Tibial artery (tissue), 4 donors: ENCODE measurements around the gene STON2.
A peak's percentile ranks its signal among the peaks of the same experiment; 100 is the strongest.
"Not testable (repeated sequence)": the region's sequence is repeated elsewhere in the genome, so short reads cannot be mapped to it uniquely, and the experiment has no call there.

Source experiments
- DNase-seq, 2 donors: peaks; one replicate each; pipeline ENCODE4 v3.0.0-alpha.2; 2019
- H3K27ac ChIP-seq, 2 donors: fragments of 200-600 bp; sonication (generic) in 1 of 2; 1 replicate in 1 of 2; 2 replicates in 1 of 2; pipeline ENCODE4 v1.5.1; 2018 to 2019; ENCODE audit warnings: mild to moderate bottlenecking in 1 of 2
- H3K27me3 ChIP-seq, 2 donors: fragments of 200-600 bp; sonication (generic) in 1 of 2; one replicate each; pipeline versions ENCODE4 v1.5.1 to v1.6.0; 2016 to 2019
- H3K36me3 ChIP-seq, 3 donors: fragments of 200-600 bp; sonication (generic) in 2 of 3; one replicate each; pipeline ENCODE4 v1.5.1; 2016 to 2019; ENCODE audit warnings: mild to moderate bottlenecking in 2 of 3
- H3K4me1 ChIP-seq, 4 donors: fragments of 200-600 bp; sonication (generic) in 2 of 4; 1 replicate in 3 of 4; 2 replicates in 1 of 4; pipeline ENCODE4 v1.5.1; 2016 to 2019
- H3K4me3 ChIP-seq, 2 donors: fragments of 200-600 bp; sonication (generic) in 1 of 2; 1 replicate in 1 of 2; 2 replicates in 1 of 2; pipeline ENCODE4 v1.5.1; 2018 to 2019; ENCODE audit warnings: mild to moderate bottlenecking in 2 of 2
- H3K9me3 ChIP-seq, 3 donors: fragments of 200-600 bp; sonication (generic) in 1 of 3; one replicate each; pipeline ENCODE4 v1.5.1; 2016 to 2019
- intact Hi-C: fragments of 100-400 bp; cut with DNase I; formaldehyde crosslinking; loops from one replicate; pipeline ENCODE4 v1.15.0; 2023; ENCODE audit warnings: low total_unique reads
- TF ChIP-seq, protein P1 (sequence below), 2 experiments: fragments of 200-600 bp in 1 of 2; fragments of 450-650 bp in 1 of 2; IDR thresholded peaks; one replicate each; pipeline ENCODE4 v1.5.1; 2017 to 2019; ENCODE audit warnings: antibody characterized with exemption in 2 of 2, mild to moderate bottlenecking in 1 of 2, moderate library complexity in 1 of 2

STON2 gene

DNA sequence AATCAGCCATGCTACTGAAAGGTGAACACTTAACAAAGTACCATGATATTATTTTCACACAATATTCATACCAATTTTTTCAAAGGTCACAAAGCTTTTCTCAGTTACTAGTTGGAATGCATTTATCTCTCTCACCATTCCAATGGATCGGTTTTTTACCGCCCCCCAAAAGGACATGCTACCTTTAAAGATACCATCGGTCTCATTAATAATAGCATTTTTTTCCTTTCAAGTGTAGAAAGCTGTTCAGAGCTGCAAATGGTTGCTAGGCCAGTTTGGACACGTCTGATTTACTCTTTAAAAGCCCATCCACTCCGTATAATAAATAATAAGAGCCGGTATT is 34.9 kb upstream of the STON2 start:
- H3K9me3 ChIP-seq = no peaks in the 10 kb centered on the region
- intact Hi-C loops = no loop called here
- H3K27ac ChIP-seq = no peak overlapping the region
- TF ChIP-seq, protein P1, sequence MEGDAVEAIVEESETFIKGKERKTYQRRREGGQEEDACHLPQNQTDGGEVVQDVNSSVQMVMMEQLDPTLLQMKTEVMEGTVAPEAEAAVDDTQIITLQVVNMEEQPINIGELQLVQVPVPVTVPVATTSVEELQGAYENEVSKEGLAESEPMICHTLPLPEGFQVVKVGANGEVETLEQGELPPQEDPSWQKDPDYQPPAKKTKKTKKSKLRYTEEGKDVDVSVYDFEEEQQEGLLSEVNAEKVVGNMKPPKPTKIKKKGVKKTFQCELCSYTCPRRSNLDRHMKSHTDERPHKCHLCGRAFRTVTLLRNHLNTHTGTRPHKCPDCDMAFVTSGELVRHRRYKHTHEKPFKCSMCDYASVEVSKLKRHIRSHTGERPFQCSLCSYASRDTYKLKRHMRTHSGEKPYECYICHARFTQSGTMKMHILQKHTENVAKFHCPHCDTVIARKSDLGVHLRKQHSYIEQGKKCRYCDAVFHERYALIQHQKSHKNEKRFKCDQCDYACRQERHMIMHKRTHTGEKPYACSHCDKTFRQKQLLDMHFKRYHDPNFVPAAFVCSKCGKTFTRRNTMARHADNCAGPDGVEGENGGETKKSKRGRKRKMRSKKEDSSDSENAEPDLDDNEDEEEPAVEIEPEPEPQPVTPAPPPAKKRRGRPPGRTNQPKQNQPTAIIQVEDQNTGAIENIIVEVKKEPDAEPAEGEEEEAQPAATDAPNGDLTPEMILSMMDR (IDR thresholded peaks at IDR 0.05) = no peak
- no peak for DNase-seq
- peaks cover 0 to 20% (median 14%) of the 10 kb centered on the region in 4 donors for H3K4me1 ChIP-seq
- H3K27me3 ChIP-seq = peaks cover 0 to 43% of the 10 kb centered on the region in 2 donors
- peak overlapping the region; percentile 48 to 56 for H3K4me3 ChIP-seq
- no peaks in the 10 kb centered on the region for H3K36me3 ChIP-seq

DNA sequence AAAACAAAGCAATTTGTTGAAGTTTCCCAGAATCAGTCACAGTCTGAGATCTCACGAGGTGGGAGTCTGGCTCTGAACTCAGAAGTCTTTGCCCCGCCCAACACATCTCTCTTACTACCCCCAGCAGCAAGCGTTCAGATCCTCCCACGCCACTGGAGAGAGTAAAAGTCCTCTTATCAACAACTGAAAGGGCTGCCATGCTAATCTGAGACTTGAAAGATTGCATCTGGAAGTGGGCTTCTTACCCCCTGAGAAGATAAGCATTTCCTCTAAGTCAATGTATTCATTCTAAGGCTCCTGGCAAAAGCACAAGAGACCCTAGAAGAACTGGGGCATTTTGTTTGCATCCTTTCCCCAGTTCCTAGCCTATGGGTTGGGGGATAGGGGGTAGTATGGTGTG is 34.1 kb upstream of the STON2 start:
- intact Hi-C loops = no loop called here
- no peak for DNase-seq
- TF ChIP-seq, protein P1 (IDR thresholded peaks at IDR 0.05) = no peak
- peaks cover 0 to 39% of the 10 kb centered on the region in 2 donors for H3K27me3 ChIP-seq
- no peak overlapping the region for H3K27ac ChIP-seq
- H3K4me1 ChIP-seq = peaks cover 0 to 20% (median 14%) of the 10 kb centered on the region in 4 donors
- no peak overlapping the region for H3K4me3 ChIP-seq
- H3K9me3 ChIP-seq = no peaks in the 10 kb centered on the region
- H3K36me3 ChIP-seq = no peaks in the 10 kb centered on the region

DNA sequence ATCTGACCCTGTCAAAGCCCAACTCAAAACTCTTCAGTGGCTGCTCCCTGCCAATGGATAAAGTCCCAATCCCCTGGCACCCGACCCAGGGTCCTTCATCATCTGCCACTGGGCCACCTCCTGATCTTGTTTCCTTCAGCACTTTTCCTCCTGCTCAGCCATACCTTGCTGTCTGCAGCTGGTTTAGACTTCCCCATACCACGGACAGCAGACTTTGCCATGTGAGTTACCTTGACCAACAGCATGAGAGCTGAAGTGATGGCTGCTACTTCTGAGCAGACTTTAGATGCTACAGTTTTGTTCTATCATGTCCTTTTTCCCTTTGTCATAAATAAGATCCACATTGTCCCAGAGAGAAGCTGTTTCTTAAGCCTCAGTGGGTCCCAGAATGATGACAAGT is 33.3 kb upstream of the STON2 start:
- no peak for DNase-seq
- intact Hi-C loops = no loop called here
- Histone ChIP-seq H3K4me3 (no peak overlapping the region), H3K36me3 (no peaks in the 10 kb centered on the region), H3K9me3 (no peaks in the 10 kb centered on the region), H3K4me1 (peaks cover 0 to 20% (median 14%) of the 10 kb centered on the region in 4 donors), H3K27ac (no peak overlapping the region), H3K27me3 (peaks cover 0 to 32% of the 10 kb centered on the region in 2 donors)
- TF ChIP-seq, protein P1 (IDR thresholded peaks at IDR 0.05) = no peak

DNA sequence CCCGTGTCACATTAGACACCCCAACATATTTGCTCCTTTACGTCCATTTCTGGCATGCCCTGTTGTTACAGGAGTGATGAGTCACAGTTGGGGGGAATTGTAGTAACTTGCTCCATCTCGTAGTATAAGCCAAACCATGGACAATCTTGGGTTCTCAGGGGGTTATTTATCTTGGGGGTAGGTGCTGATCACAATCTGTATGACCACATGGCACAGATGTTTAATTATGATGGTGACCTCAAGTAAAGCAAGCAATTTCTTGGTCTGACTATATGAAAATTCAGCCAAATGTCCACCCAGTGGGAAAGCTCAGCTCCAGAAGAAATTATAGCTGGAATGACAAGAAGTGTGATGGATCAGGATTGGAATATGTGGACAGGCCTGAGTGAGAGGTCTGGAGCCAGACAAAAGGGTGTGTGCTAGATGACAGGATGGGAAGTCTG is 32.1 kb upstream of the STON2 start:
- no peaks in the 10 kb centered on the region for H3K9me3 ChIP-seq
- intact Hi-C loops = no loop called here
- H3K27me3 ChIP-seq = peaks cover 0 to 29% of the 10 kb centered on the region in 2 donors
- no peak overlapping the region for H3K4me3 ChIP-seq
- no peak for DNase-seq
- no peak overlapping the region for H3K27ac ChIP-seq
- no peaks in the 10 kb centered on the region for H3K36me3 ChIP-seq
- TF ChIP-seq, protein P1 (IDR thresholded peaks at IDR 0.05) = no peak
- peaks cover 0 to 20% (median 14%) of the 10 kb centered on the region in 4 donors for H3K4me1 ChIP-seq

DNA sequence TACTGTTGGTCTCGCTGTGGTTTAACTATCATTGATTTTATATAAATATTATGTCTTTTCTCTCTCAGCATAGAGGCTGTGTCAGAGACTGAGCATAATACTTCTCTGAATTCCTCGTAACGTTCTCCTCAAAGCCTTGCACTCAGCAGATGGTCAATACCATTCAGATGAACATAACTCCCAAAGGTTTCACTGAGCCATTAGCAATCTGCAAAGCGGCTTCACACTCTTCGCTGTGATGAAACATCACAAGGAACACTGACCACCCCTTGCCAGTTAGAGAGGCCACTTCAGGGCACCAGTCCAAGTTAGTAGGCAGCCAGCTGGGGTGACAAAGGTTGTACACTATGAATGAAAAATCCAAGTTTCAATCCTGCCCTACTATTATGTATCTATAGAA is 30.1 kb upstream of the STON2 start:
- H3K9me3 ChIP-seq = no peaks in the 10 kb centered on the region
- H3K27me3 ChIP-seq = peaks cover 0 to 12% of the 10 kb centered on the region in 2 donors
- H3K4me1 ChIP-seq = peaks cover 0 to 2% (median 1%) of the 10 kb centered on the region in 4 donors
- no peaks in the 10 kb centered on the region for H3K36me3 ChIP-seq
- H3K27ac ChIP-seq = no peak overlapping the region
- no peak for DNase-seq
- intact Hi-C loops = no loop called here
- no peak overlapping the region for H3K4me3 ChIP-seq
- TF ChIP-seq, protein P1 (IDR thresholded peaks at IDR 0.05) = no peak

DNA sequence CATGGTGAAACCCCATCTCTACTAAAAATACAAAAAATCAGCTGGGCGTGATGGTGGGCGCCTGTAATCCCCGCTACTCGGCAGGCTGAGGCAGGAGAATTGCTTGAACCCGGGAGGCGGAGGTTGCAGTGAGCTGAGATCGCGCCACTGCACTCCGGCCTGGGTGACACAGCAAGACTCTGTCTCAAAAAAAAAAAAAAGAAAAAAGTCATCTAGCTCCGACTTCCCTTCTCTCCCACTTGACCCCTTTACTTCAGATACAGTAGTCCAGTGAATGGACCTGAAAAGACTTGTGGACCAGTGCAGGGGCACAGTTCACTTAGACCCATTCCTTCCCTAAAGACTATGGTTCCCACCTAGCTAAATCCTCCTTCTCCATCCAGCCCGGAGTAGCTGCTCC is 29.6 kb upstream of the STON2 start:
- H3K9me3 ChIP-seq, H3K27ac ChIP-seq, intact Hi-C loops, H3K4me3 ChIP-seq, DNase-seq, H3K36me3 ChIP-seq, H3K4me1 ChIP-seq: not testable (repeated sequence)
- peaks cover 0 to 10% of the 10 kb centered on the region in 2 donors for H3K27me3 ChIP-seq
